ENCODE measurements around the gene SLC2A5.
"Not testable (repeated sequence)": the region's sequence is repeated elsewhere in the genome, so short reads cannot be mapped to it uniquely, and the experiment has no call there.

Gene SLC2A5

GRCh38 chr1:9037476-9038337 lies 31.7 kb downstream of the SLC2A5 start:
- no peak for DNase-seq (ENCODE audit: low read depth in 2 of 2)

GRCh38 chr1:9035226-9035625 lies 34.2 kb downstream of the SLC2A5 start:
- DNase-seq (ENCODE audit: low read depth in 2 of 2) = no peak

GRCh38 chr1:9033363-9033762 lies 36.1 kb downstream of the SLC2A5 start:
- no peak for DNase-seq (ENCODE audit: low read depth in 2 of 2)

- no peak for DNase-seq (ENCODE audit: low read depth in 2 of 2)
Measured at GRCh38 chr1:9031484-9032259, 37.8 kb downstream of the SLC2A5 start.

- not testable (repeated sequence) for DNase-seq (ENCODE audit: low read depth in 2 of 2)
Measured at GRCh38 chr1:9031077-9031476, 38.4 kb downstream of the SLC2A5 start.

- no peak for DNase-seq (ENCODE audit: low read depth in 2 of 2)
Measured at GRCh38 chr1:9028921-9029705, 40.3 kb downstream of the SLC2A5 start.

- no peak for DNase-seq (ENCODE audit: low read depth in 2 of 2)
Measured at GRCh38 chr1:9027307-9027706, 42.1 kb downstream of the SLC2A5 start.

- DNase-seq (ENCODE audit: low read depth in 2 of 2) = no peak
Measured at GRCh38 chr1:9025449-9025848, 44.0 kb downstream of the SLC2A5 start.

GRCh38 chr1:9024837-9025236 lies 44.6 kb downstream of the SLC2A5 start:
- DNase-seq (ENCODE audit: low read depth in 2 of 2) = no peak

- DNase-seq (ENCODE audit: low read depth in 2 of 2) = no peak
Measured at GRCh38 chr1:9022773-9023172, 46.7 kb downstream of the SLC2A5 start.

GRCh38 chr1:9022026-9022738 lies 47.3 kb downstream of the SLC2A5 start:
- not testable (repeated sequence) for DNase-seq (ENCODE audit: low read depth in 2 of 2)

- DNase-seq (ENCODE audit: low read depth in 2 of 2) = no peak
Measured at GRCh38 chr1:9020305-9020704, 49.1 kb downstream of the SLC2A5 start.

GRCh38 chr1:9019896-9020295 lies 49.5 kb downstream of the SLC2A5 start:
- DNase-seq (ENCODE audit: low read depth in 2 of 2) = no peak

- DNase-seq (ENCODE audit: low read depth in 2 of 2) = no peak
Measured at GRCh38 chr1:9018333-9018732, 51.1 kb downstream of the SLC2A5 start.

- no peak for DNase-seq (ENCODE audit: low read depth in 2 of 2)
Measured at GRCh38 chr1:9016455-9016854, 53.0 kb downstream of the SLC2A5 start.

GRCh38 chr1:9014475-9015375 lies 54.7 kb downstream of the SLC2A5 start:
- DNase-seq (ENCODE audit: low read depth in 2 of 2) = no peak

GRCh38 chr1:9013819-9014218 lies 55.6 kb downstream of the SLC2A5 start:
- DNase-seq (ENCODE audit: low read depth in 2 of 2) = no peak

GRCh38 chr1:9010781-9011323 lies 58.6 kb downstream of the SLC2A5 start:
- DNase-seq (ENCODE audit: low read depth in 2 of 2) = no peak

GRCh38 chr1:9009438-9010370 lies 59.7 kb downstream of the SLC2A5 start:
- DNase-seq (ENCODE audit: low read depth in 2 of 2) = no peak
